HG02884 (cell line): ENCODE data around the gene TRAK1.

ENCODE experiments used
- ATAC-seq: cut with Tn5 transposase; IDR thresholded peaks from one replicate; pipeline ENCODE4 v1.9.1; 2021; ENCODE audit warnings: mild to moderate bottlenecking, moderate library complexity; ENCODE audit not compliant: unreplicated experiment

The TRAK1 gene, protein sequence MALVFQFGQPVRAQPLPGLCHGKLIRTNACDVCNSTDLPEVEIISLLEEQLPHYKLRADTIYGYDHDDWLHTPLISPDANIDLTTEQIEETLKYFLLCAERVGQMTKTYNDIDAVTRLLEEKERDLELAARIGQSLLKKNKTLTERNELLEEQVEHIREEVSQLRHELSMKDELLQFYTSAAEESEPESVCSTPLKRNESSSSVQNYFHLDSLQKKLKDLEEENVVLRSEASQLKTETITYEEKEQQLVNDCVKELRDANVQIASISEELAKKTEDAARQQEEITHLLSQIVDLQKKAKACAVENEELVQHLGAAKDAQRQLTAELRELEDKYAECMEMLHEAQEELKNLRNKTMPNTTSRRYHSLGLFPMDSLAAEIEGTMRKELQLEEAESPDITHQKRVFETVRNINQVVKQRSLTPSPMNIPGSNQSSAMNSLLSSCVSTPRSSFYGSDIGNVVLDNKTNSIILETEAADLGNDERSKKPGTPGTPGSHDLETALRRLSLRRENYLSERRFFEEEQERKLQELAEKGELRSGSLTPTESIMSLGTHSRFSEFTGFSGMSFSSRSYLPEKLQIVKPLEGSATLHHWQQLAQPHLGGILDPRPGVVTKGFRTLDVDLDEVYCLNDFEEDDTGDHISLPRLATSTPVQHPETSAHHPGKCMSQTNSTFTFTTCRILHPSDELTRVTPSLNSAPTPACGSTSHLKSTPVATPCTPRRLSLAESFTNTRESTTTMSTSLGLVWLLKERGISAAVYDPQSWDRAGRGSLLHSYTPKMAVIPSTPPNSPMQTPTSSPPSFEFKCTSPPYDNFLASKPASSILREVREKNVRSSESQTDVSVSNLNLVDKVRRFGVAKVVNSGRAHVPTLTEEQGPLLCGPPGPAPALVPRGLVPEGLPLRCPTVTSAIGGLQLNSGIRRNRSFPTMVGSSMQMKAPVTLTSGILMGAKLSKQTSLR

DNA sequence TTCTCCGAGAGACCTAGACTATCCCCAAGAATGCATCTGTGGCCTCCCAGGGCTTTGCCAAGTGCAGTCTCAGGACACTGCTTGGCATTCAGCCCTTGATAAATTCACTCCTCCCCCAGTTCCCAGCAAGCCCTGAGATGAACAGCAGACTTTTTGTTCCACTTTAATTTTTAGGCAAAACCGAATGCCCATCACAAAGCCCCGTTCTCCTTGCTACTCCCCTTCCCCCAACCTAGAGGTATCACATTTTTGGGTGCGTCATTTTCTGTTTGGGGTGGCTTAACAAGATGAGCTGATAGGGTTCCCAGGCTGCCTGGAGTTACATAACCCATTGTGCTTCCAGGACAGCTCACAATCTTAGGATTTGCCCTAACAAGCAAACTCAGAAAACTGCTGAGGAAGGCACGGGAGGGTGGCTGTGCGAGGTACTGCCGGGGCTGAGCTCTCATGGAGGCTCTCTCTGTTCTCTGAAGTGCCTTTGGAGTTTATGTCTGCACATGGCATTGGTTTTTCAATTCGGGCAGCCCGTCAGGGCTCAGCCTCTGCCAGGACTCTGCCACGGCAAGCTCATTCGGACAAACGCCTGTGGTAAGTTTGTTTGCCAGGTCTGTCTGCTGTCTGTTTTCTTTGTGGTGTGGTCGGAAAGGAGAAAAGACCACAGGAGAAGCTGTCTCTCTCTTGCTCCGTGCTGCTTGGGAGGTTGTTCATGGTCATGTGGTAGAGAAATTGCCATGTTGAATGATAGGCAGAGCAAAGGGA, at the start of gene TRAK1:
Gene TRAK1, plus strand, starts transcription at position 385 of the 759 bp plus-strand sequence. Its CDS starts 113 bp downstream, at position 498.
- ATAC-seq: no peak

DNA sequence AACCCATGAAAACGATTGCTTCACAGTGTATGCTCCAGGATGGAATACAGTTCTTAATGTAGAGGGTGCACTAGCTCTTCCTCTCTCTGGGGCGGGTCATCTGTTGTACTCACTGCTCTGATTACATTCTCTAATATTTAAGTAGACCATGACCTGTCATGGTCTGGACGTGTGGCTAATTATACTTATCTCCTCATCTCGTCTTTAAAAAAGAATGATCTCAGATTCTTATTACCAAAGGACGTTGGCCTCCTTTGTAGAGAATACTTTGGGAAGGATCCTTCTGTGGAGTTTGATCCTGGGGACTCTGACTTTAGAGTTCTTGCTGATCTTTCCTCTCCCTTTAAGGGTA, 48.4 kb upstream of the TRAK1 start:
- no peak for ATAC-seq

DNA sequence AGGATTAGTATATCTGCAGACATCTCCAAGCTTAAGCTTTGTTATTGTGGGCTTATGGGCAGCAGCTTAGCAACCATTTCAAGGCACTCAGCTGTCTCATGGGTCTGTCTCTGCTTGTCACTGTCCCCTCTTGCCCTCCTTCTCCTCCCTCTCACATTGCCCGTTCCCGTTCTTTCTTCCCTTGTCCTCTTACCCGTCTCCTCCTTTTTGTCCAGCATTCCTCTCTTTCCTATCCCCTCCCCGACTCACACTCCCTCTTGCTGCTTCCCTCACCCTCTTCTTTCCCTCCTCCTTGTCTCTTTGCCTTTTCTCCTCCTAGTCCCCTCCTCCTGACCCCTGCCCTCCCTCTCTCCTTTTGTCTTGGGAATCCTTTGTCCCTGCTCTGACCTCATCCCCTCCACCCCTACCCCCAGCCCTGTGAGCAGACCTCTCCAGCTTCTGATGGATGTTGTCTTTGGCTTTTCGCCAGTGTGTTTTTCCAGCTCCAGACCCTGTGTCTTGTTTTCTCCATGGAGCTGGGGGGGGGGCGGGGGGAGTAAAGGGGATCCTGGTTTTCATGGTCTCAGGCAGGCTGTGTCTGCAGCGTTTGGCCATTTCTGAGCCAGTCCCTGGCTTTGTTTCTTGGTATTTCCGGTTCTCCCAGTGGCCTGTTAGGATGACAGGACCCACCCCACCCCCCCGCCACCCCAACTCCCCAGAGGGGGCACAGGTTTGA, 47.9 kb upstream of the TRAK1 start:
- no peak for ATAC-seq

DNA sequence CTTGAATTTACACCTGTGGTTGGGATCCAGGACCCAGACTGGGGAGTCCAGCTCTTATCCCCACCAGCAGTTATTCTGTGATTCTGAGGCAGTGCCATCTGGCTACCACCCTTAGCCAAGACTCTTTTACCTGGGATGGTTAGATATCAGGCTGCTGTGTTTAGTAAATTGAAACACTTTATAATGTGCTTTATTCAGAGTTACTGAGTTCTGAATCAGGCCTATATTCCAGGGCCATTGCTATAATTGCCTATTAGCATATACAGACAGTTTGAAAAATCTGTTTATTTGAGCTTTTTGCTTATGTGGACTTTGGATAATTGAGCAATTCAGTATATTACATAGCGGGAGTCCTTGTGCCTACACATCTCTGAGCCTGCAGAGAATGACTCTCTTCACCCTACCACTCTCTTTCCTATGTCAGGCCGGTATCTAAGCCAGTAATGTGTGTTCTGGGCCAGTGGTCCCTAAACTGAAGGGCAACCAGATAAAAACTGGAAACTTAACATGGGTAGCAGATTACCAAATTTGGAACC, 45.4 kb upstream of the TRAK1 start:
- no peak for ATAC-seq

- ATAC-seq: peak; percentile 39
Observed at GRCh38 chr3:42048526-42048925, 42.6 kb upstream of the TRAK1 start.

- no peak for ATAC-seq
Observed at GRCh38 chr3:42050126-42050525, 41.0 kb upstream of the TRAK1 start.

DNA sequence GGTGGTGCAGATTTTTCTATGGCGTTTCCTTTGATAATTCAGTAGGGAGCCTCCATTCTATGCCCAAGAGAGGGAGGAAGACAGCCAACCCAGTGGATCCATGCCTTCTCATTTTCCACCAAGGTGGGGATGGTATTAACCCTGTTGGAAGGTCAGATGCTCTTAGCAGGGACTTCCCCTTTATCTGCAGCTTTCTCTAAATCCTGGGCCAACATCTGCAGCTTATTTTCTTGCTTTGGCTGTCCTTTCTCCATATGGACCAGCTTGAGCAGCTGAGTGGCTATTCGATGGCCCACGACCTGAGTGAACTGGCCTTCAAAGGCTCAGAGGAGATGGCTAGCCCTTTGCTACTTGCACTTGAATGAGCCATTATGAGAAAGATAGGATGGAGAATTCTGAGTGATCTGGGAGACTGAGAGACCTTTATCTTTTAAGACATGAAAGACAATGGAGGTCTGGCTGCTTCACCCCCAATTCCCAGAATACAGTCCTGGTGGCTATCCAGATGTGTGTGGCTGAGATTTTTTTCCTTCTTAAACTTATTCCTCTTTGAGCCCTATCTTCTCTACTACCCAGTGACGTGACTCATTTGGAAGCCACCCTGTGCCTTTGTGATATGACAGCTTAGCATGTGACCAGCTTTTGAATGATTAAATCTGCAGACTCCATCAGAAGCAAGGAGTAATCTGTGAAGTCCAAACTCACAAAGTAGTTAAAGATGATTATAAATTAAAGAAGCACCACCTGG, 39.6 kb upstream of the TRAK1 start:
- peak; percentile 18 for ATAC-seq

DNA sequence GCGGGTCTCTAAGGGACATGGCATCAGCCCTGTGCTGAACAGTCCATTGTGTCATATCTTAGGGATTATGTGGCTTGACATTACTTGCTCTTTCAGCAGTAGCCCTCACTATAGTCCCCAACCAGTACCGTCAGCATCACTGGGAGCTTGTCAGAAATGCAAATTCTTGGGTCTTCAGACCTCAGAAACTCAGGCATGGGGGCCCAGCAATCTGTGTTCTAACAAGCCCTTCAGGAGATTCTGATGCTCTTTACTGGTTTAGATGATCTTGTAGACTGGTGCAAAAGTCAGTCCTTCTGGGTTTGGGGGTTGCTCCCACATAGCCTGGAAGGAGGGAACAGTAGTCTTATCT, 39.0 kb upstream of the TRAK1 start:
- ATAC-seq: peak; percentile 64

GRCh38 chr3:42052484-42053351, 38.4 kb upstream of the TRAK1 start:
- no peak for ATAC-seq

GRCh38 chr3:42053476-42053875, 37.7 kb upstream of the TRAK1 start:
- no peak for ATAC-seq

- ATAC-seq: no peak
Observed at GRCh38 chr3:42055291-42055690, 35.9 kb upstream of the TRAK1 start.

DNA sequence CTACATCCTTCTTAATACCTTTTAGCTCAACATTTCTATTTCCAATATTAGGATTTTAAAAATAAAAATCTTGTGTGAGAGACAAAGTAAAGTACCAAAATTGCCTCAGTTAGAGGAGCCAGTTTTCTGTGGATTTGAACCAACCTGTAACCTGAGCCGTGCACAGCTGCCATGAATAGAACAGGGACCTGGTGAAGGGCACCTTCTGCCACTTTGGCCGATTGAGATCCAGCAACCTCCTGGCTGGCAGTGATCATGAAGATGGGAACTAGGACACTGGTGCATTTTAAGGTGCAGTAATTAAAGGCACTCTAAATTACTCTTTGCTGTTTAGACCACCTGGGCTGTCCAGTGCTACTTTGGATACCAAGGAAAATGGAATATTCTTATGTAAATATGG, 34.3 kb upstream of the TRAK1 start:
- ATAC-seq: no peak

GRCh38 chr3:42057561-42058211, 33.5 kb upstream of the TRAK1 start:
- peak; percentile 67 for ATAC-seq

GRCh38 chr3:42061025-42061712, 30.0 kb upstream of the TRAK1 start:
- no peak for ATAC-seq

- ATAC-seq: no peak
Observed at GRCh38 chr3:42061713-42062380, 29.3 kb upstream of the TRAK1 start.

GRCh38 chr3:42062464-42062863, 28.7 kb upstream of the TRAK1 start:
- ATAC-seq: no peak

- ATAC-seq: no peak
Observed at GRCh38 chr3:42063888-42064287, 27.3 kb upstream of the TRAK1 start.
